Hippocampal formation (tissue), 2 donors: ENCODE results near the gene STX8.

ENCODE experiments used
- DNase-seq, 2 donors: peaks; one replicate each; lab custom pipeline; 2025; lab: John Stamatoyannopoulos, UW

Gene STX8

DNA sequence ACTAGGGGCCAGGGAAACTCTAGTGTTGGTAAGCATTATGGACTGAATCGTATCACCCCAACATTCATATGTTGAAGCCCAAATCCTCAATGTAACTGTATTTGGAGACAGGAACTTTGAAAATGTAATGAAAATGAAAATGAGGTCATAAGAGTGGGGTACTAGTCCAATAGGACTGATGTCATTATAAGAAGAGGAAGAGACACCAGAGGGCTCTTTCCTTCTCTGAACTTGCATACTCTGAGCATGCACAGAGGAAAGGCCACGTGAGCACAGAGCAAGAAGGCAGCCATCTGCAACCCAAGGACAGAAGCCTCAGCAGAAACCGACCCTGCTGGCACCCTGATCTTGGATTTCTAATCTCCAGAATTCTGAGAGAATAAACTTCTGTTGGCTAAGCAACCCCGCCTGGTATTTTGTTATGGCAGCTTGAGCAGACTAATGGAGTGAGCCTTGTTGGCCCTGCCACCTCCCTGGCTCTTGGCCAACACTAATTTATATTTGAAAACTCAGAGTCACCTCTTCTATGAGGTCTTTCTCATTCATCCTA is 280.9 kb downstream of the STX8 start:
- no peak for DNase-seq

DNA sequence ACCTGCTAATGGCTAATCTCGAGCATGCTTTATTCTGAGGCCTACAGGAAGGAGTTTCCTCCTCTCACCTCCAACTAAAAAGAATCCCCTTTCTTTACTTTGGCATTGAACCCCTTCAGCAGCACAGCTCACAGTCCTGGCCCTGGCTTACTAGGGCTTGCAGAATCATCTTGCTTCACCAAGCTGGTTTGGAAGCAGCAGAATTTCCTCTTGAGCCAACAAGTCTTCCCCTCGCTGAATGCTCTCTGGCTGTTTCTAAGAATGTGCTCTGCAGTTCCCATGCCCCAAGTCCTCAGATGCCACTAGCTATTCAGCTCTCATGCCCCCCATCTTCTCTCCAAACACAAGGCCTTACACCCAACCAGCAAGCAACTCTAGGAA is 283.1 kb downstream of the STX8 start:
- no peak for DNase-seq

DNA sequence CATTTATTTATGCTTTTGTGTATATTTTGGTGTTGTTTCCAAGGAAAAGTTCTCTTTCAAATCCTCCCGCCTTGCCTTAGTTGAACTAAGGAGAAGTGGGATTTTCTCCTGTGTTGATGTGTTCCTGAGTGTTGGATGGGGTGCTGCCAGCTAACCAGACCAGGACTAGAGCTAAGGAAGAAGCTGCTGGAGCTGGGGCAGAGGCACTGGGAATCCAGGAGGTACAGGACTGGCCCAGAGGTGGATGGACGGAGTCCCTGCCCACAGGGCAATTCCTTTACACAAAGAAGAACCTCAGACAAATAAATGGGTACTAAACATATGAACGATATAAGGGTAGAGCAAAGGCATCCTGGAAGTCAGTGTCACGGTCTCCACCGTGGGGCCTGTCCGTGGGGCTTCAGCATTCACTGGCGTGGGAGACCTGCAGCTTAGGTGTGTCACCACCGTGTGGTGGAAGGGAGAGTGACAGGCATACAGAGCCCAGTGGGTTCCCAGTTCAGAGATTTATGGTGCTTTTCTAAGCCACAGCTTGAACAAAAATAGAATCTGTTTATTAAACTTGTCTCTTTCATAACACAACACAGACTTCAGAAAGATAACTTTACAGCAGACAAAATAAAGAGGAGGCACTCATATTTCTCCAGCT is 283.6 kb downstream of the STX8 start:
- peak in 1 of 2 donors; percentile 14 for DNase-seq

DNA sequence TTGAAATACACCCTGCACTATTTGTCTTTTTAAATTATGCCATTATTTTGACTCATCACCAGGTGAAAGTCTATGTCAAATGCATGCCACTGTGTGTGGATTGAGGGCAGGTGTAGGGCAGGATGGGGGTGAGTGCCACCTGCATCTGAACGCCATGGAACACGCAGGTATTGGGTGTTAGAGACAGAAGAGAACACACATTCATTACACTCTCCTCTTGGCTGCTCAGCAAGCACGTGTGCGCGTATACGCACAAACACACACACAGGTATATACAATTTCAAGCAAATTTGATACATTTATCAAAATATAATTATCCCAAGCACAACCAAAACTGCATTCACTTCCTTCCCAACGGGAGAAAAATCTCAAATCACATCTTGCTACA is 285.4 kb downstream of the STX8 start:
- no peak for DNase-seq

DNA sequence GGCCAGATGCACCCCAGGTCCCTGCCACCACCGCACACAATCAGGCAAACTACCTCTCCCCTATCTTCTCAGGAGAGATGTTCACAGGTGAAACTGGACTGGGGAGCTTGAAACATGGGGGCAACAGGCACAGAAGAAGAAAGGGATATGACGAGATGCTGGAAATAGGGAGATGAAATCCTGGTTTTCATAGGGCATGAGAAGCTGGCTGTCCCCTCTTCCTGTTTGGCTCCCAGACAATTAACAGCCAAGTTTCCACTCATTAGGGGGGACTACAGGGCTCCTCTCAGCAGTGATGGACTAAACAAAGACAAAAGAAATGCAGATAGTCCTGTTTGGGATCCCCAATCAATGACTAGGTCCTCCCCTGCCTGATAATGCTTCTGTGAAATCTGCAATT is 288.3 kb downstream of the STX8 start:
- no peak for DNase-seq

DNA sequence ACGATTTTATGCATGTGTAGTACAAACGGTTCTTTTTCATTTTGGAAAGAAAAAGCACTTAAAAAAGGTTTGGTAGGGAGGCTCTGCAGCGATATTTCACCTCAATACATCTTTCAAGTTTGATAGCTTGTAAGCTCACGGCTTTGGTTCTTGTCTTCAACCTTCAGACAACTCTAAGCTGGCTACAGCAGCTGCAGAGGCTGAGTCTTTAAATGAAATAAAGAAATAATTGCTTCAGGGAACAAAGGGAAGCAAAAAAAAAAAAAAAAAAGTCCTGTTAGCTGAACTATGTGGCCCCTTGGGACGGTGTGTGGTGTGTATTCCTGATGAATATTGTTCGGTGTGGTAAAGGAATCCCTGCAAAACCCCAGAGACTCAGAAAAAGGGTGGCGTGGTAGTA is 289.2 kb downstream of the STX8 start:
- DNase-seq, result no peak

DNA sequence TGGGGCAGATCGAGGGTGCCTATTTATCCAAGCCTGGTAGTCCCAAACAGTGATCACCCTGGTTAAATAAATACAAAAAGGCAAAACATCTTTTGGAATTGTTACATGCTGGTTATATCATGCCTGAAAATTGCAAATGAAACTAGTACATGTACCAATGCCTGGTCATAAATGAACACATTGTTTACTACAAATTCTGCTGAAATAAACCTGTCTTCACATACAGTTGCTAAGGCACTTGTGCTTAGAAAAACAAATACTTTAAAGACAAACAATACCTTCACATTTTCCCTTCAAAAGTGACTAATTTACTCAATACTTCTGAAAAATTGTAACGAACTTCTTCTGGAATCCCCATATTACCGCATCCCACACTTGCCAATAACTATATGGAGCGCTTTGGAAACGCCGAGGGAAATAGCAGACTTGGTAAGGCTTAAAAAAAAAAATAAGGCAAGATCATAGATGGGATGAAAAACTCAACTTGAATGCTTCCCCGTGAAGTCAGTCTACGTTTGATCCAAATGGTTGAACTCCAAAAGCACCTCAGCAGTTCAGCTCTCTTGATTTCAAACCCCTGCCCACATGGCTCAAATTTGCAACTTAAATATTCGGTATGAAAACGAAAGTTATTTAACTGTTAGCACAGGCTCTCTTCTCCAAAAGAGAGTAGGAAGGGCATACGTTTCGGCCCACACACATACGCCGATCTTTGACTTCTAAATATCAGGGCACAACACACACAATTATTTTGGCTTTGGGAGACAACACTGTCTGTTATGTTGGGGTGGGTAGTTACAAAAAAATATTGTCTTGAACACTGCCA is 289.8 kb downstream of the STX8 start:
- DNase-seq, result no peak

DNA sequence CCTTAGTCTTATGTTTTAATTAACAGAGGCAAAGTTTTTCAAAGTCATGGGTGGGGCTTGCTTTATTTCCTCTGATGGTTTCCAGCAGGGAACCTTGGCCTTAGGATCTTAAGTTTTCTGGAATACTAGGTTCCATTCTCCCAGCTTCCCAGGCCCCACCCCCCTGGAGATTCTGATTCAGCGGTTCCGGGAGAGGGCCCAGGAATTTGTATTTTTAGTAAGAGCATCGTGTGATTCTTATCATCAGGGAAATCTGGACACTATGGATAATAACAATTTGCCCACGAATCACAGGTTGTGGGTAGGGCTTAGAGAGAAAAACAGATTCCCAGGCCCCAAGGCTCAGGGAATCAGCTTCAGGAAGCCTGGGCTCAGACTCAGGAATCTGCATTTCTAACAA is 290.7 kb downstream of the STX8 start:
- DNase-seq, result no peak

DNA sequence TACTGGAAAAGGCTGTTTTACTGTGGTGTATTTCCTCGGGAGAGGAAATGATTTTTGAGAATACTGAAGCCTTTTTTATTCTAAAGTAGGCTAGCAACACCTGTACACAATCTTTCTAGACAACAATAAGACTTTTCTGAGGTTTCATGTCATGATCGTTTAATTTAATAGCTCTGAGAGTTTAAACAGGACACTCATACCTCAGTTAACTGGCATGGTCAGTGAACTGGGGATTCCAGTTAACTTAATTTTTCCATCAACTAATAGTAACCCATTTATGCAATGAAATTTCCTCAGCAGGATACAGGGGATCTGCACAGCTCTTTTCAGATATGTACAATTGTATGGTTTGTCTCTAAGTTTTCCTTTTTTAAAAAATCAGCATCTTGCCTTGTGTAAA is 291.7 kb downstream of the STX8 start:
- DNase-seq, result no peak

DNA sequence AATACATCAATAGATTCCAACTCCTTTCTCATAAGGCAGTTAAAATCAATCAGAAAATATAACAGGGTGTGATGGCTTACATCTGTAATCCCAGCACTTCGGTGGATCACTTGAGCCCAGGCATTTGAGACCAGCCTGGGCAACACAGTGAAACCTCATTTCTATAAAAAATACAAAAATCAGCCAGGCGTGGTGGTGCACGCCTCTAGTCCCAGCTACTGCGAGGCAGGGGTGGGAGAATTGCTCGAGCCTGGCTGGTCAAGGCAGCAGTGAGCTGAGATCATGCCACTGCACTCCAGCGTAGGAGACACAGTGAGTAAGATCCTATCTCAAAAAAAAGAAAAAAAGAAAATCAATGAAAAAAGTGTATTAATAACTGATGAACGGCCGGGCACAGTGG is 295.7 kb downstream of the STX8 start:
- no peak for DNase-seq

DNA sequence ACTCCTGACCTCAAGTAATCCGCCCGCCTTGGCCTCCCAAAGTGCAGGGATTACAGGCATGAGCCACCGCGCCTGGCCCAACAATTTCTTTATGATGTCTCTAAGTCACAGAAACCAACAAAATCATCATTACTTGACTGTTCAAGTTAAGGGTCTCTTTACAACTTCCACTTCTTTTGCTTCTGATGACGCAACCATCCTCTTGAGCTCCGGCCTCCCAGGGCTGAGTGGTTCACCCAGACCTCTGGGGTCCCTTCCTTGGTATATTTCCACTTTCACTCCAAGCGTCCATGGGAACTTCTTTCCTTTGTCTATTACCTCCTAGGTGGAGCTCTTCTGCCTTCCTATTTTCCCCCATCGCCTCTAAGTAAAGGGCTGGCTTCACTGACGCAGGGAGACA is 300.6 kb downstream of the STX8 start:
- DNase-seq, result no peak

DNA sequence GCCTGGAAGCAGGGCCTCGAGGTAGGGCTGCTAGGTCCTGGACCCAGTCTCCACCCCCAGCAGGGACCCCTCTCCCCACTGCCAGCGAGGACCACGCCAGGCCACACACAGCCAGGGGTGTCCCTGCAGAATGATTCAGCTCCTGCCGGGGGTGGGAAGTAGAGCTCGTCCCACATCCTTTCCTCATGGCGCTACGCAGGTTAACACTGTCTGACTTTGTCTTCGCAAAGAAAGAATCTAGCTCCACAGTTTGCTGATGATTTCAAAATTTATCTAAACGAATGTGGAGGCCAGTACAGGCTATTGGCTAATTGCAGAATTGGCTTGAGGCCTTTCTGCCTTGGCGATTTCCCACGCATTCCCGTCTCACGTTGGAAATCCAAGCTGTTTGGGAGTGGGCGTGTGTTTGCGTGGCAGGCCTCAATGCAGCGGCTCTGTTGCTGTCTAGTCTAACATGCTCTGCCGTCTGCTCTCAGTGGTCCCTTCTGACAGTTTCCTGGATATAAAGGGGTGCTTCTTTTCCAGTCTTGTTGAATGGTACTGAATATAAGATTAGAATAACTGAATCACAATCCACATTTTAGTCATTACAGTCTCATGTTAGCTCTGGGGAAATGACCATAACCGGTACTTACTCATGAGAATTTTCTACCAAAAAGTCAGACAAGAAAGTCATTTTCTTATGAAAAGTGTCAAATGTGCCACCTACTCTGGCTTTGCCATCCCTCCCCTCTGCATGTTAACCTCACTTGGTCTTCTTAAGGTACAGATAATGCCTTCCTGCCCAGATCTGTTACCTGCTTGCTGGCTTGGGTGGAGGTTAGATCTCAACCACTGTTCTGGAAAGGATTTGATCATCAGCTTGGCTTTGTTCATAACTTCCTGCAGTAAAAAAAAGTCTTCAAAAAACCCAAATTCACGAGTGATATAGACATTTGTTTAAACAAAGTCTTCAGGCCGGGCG is 301.9 kb downstream of the STX8 start:
- no peak for DNase-seq

DNA sequence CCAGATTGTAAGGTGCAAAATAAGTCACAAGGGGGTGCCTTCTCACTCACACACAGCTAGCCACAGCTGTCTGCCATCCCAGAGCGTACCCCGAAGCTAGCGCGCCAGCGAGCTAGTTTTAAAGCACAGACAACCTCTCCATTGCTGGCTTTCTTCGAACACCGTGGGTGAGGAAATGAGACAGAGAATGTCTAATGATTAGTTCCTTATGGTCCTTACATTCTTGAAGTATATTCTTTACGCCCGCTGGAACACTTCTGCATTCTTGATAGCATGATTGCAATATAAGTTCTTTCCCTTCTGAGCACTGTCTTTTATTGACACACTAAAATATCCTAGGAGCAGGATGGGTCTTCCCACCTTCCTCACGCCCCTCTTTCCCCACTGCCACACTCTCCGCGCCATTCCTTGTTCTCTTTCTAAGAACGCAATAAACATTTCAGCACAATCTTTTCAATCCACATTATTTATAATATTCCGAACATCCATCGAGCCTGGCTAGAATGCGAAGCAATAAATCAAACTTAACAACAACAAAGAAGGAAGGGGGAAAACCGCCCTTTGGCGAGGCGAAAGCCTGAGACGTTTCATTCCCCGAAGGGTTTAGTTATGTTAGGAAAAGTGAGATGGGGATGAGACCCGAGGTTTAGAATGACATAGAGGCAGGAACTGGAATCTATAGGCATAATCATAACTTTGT is 303.0 kb downstream of the STX8 start:
- DNase-seq, result no peak

DNA sequence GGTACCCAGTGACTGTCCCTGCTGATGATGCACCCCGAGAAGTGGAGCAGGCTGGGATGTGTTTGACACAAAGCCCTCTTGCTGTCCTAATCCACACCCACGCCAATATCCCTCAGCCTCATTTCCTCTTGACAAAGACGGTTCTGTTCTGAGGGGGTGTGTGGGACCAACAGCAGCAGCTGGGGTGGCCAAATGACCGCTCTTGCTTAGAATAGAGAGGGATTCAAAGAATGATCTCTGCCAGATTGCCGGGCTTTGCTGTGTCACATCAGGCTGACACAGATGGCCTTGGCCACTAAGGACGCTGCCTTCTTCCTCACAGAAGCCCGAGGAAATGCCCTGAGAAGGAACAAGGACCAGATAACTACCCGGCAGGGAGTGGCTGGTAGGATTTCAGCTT is 303.6 kb downstream of the STX8 start:
- peak; percentile 73 to 87 for DNase-seq

DNA sequence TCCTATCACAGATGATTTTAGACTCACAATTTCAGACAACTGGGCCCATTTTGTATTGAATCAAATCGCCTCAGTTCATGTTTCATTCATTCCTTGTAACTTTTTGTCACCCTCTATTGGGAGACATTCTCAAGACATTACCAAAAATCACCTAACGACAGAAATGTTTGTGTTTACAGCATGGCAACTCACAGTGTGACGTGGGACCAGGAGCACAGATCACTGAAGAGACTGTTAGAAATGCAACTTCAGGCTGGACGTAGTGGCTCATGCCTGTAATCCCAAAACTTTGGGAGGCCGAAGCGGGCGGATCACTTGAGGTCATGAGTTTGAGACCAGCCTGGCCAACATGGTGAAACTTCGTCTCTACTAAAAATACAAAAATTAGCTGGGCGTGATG is 304.7 kb downstream of the STX8 start:
- no peak for DNase-seq

DNA sequence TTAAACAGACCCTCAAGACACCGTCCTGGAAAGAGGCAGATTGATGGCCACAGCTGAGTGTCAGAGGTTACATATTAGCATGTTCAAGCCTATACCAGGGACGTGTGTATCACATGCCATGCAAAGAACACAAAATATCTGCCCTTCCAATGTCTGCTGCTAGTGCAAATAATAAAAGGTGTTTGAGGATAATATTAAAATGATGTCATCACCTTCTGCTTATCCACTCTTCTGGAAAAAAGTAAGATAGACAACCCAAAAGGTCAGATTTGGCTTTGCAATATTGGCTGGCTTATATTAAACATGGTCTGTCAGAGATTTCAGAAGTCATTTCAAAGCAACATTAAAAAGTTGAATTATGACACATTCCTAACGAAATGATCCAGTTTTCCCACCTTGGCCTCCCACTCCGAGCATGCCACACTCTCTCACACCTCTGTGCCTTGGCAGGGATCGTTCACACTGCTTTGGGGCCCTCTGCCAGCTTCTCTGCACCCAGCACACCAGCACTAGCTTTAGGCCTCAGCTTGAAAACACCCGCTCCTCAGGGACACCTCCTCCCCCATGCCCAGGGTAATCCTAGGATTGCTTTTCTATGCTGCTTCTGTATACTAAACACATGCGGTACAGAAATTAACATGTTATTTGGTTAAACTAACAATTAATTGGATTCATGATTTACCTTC is 306.1 kb downstream of the STX8 start:
- no peak for DNase-seq

DNA sequence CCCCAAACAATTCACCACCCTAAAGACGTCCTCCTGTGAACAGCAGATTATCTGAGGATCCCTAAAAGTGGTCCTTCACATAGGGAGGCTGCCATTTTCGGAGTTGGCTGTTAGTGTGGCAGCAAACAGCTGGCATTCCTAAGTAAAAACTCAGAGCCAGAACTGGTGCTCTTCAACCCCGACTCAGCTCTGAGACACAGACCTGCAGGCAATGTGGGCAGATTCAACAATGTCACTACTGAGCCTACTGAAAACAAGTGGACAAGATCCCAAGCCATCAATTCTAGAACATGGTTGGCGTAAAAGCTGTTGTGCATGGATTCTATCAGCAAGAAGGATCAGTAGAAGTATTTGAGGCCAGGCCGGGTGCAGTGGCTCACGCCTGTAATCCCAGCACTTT is 307.1 kb downstream of the STX8 start:
- no peak for DNase-seq

DNA sequence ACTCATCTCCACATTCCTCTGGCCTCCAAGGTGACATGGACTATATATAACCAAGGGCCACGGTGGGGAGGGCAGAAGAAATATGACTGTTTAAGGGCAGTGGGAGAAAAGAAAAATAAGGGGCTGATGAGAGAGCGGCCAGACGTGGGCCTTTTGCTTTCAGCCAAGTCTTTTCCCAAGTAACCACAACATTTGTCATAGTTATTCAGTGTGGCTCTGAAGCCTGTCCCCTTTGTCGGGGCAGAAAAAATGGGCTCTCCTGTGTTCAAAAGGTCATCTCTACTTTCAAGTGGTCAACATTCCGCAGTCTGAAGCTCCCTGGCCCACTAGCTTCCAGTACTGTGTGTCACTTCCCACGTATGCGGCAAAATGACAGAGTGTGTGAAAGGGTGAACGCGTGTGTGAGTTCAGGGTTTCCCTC is 308.9 kb downstream of the STX8 start:
- DNase-seq, result no peak

DNA sequence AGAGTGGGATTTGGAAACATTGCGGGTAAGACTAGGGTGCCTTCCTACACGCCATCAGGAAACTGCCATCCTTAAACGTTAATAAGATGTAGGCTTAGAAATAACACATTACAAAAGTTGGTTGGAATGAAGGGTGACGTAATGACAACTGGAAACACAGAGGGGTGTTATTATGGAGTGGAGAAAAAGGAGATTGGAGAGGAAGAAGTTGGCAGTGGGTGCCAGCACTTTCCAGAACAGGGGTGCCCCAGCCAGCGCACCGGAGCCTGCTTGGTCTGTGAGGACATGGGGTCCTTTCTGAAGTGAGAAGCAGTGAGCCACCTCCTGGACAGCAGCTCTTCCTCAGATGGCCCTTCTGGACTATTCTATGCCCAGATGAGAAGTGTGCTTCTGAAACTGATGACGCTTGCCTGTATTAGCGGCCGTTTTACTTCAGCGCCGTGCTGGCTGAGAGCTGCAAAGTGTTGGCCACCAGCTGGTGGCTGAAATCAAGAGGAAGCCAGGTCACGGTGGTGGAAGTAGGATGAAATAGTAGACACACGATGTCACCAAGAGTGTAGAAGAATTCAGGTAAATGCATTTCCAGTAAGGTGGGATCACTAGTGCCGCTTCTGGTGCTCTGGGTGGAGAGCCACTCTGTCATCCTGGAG is 309.5 kb downstream of the STX8 start:
- no peak for DNase-seq
